Naive thymus-derived CD4-positive, alpha-beta T cell (primary cell): ENCODE data around the gene C2orf42. TPM values are rescaled to one million over a fixed set of nuclear protein-coding genes. Genes with fewer than 3 reads are reported as not detected.

Experiments used
- ATAC-seq: fragments of 150-1000 bp; cut with Tn5 transposase; 2 replicates; pipeline ENCODE4 v1.10.0; 2021; ENCODE audit warnings: mild to moderate bottlenecking, moderate library complexity
- CTCF ChIA-PET: fragments of 350-600 bp; sonication (Branson Sonifier 250); formaldehyde crosslinking; loops from one replicate; lab custom pipeline; 2021; ENCODE audit warnings: antibody characterized with exemption; lab: Charles Lee
- POLR2A ChIA-PET: fragments of 350-600 bp; sonication (Branson Sonifier 250); formaldehyde crosslinking; loops from one replicate; lab custom pipeline; 2021; ENCODE audit warnings: antibody characterized with exemption, inconsistent platforms; lab: Charles Lee
- DNase-seq, 9 donors: peaks; one replicate each; pipeline versions ENCODE4 v3.0.0 to v3.0.0-alpha.2; 2020 to 2022; ENCODE audit warnings: mixed read lengths in 1 of 9
- H3K27ac ChIP-seq: one replicate; pipeline ENCODE4 v1.7.0; 2013; ENCODE audit warnings: mild to moderate bottlenecking, low read depth, low read length, moderate library complexity
- H3K27me3 ChIP-seq, 2 donors: one replicate each; pipeline ENCODE4 v1.7.0; 2013; ENCODE audit warnings: low read length in 2 of 2, mild to moderate bottlenecking in 2 of 2, moderate library complexity in 2 of 2; ENCODE audit not compliant: control insufficient read depth in 2 of 2, insufficient read depth in 2 of 2
- H3K36me3 ChIP-seq, 3 experiments: 1 replicate in 2 of 3; 2 replicates in 1 of 3; pipeline ENCODE4 v1.7.0; 2013; ENCODE audit warnings: low read length in 3 of 3, mild to moderate bottlenecking in 3 of 3, moderate library complexity in 1 of 3; ENCODE audit not compliant: insufficient read depth in 3 of 3, control insufficient read depth in 2 of 3
- H3K4me1 ChIP-seq, 2 donors: one replicate each; pipeline ENCODE4 v1.7.0; 2013; ENCODE audit warnings: low read length in 2 of 2, mild to moderate bottlenecking in 2 of 2, moderate library complexity in 1 of 2; ENCODE audit not compliant: control insufficient read depth in 2 of 2, insufficient read depth in 2 of 2
- H3K4me3 ChIP-seq: 2 replicates; pipeline ENCODE4 v1.7.0; 2013; ENCODE audit warnings: mild to moderate bottlenecking, low read length
- H3K9me3 ChIP-seq, 3 experiments: 1 replicate in 2 of 3; 2 replicates in 1 of 3; pipeline ENCODE4 v1.7.0; 2013; ENCODE audit warnings: low read length in 3 of 3; ENCODE audit not compliant: control insufficient read depth in 2 of 3
- H3K27ac Mint-ChIP-seq, 9 donors: one replicate each; pipeline ENCODE4 v1.8.0; 2020 to 2022; ENCODE audit warnings: mixed read lengths in 9 of 9, mild to moderate bottlenecking in 8 of 9, moderate library complexity in 5 of 9, inconsistent platforms in 2 of 9
- H3K27me3 Mint-ChIP-seq, 5 donors: one replicate each; pipeline ENCODE4 v1.8.0; 2021 to 2022; ENCODE audit warnings: mixed read lengths in 5 of 5, mild to moderate bottlenecking in 1 of 5
- H3K36me3 Mint-ChIP-seq, 5 donors: one replicate each; pipeline ENCODE4 v1.8.0; 2020 to 2022; ENCODE audit warnings: mixed read lengths in 5 of 5, mild to moderate bottlenecking in 3 of 5, inconsistent platforms in 1 of 5
- H3K4me1 Mint-ChIP-seq, 7 donors: one replicate each; pipeline ENCODE4 v1.8.0; 2020 to 2022; ENCODE audit warnings: mixed read lengths in 7 of 7, mild to moderate bottlenecking in 3 of 7, inconsistent platforms in 1 of 7
- H3K4me3 Mint-ChIP-seq, 10 donors: one replicate each; pipeline ENCODE4 v1.8.0; 2020 to 2022; ENCODE audit warnings: mild to moderate bottlenecking in 10 of 10, mixed read lengths in 10 of 10, moderate library complexity in 6 of 10, inconsistent platforms in 2 of 10
- H3K9me3 Mint-ChIP-seq, 11 donors: one replicate each; pipeline ENCODE4 v1.8.0; 2020 to 2022; ENCODE audit warnings: mixed read lengths in 11 of 11, mild to moderate bottlenecking in 4 of 11, inconsistent platforms in 1 of 11, moderate library complexity in 1 of 11
- intact Hi-C, 2 donors: fragments of 100-400 bp; cut with micrococcal nuclease; formaldehyde crosslinking; loops; one replicate each; pipeline ENCODE4 v1.15.1; 2023
- polyA plus RNA-seq, 2 donors: library from polyadenylated mRNA; unstranded; fragments of 300-500 nt; fragmentation: Illumina TruSeq; gene quantifications; one replicate each; pipeline ENCODE4 v1.2.3, GENCODE V29; 2021
- total RNA-seq, 6 experiments: library from RNA in 5 of 6; stranded (reverse) in 5 of 6; gene quantifications; 1 replicate in 5 of 6; 2 replicates in 1 of 6; pipeline ENCODE4 v1.2.3 and lab custom pipeline; 2021 to 2026

The C2orf42 gene
- total and polyA plus RNA-seq, 7 experiments from 2014 or later = 20.6 to 48.4 (median 30.3) TPM

DNA sequence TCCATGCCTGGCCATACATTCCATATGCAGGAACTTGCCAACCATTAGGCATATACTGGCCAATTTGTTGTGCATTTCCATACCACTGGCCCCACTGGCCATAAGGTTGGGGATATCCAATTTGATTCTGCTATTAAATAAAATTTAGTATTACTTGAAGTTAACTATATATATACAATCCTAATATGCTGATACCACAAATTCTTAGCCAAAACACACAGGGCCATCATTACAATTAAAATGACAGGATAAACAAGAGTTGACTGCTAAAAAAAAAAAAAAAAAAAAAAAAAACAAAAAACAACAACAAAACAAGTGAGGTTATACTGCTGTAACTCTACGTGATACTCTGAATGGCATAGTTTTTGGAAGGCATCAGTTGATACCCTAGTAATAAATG lies 23.5 kb upstream of the C2orf42 start:
- H3K4me3 ChIP-seq = no peak overlapping the region
- no peak overlapping the region for H3K27ac ChIP-seq
- Mint-ChIP-seq H3K4me3 (no peak overlapping the region), H3K27me3 (no peaks in the 10 kb centered on the region), H3K36me3 (peaks cover 5 to 42% (median 18%) of the 10 kb centered on the region in 5 donors), H3K4me1 (peaks cover 2 to 27% (median 19%) of the 10 kb centered on the region in 7 donors), H3K27ac (peak overlapping the region in 2 of 9 donors; percentile 8 to 64), H3K9me3 (no peaks in the 10 kb centered on the region)
- ChIA-PET POLR2A (interaction anchor here (0.9 to 1.1 kb wide), 2 partner anchors 23 to 44 kb away, joined by 3 to 4 read pairs; partner anchors contain the start of gene C2orf42), CTCF (no interaction called here)
- DNase-seq (no peak), ATAC-seq (no peak)
- intact Hi-C loops = no loop called here
- H3K36me3 ChIP-seq = peaks cover 10 to 60% (median 12%) of the 10 kb centered on the region in 3 experiments
- no peaks in the 10 kb centered on the region for H3K4me1 ChIP-seq
- H3K9me3 ChIP-seq = no peaks in the 10 kb centered on the region
- no peaks in the 10 kb centered on the region for H3K27me3 ChIP-seq

DNA sequence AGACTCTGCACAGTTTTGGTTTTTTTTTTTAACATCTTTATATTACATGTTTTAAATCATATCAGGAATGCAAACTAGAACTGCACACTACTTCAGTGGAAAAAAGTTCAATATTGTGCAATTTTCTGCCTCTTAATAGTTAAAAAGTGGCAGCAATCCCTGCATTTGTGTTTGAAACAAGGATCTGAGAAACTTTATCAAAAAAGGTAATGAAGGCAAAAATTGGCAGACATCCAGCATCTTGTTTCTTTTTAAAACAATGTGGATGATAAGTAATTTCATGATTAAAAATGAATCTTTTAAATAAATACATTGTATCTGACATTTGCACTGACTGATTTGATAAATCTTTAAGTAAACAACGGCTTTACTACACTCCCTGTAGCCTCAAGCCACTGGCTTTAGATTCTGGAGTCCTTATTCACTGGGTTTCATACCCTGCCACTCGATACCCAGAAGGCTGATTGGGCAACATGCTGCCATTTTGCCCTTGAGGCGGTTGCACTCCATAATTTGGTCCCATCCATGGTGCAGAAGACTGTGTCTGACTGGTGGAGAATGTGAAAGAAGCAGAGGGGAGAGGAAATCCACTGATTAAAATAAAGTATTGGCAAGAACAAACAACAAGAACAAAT lies 21.6 kb upstream of the C2orf42 start:
- DNase-seq (no peak), ATAC-seq (no peak)
- Histone ChIP-seq H3K9me3 (no peaks in the 10 kb centered on the region), H3K27me3 (no peaks in the 10 kb centered on the region), H3K36me3 (peaks cover 4 to 43% (median 12%) of the 10 kb centered on the region in 3 experiments), H3K4me1 (no peaks in the 10 kb centered on the region), H3K27ac (no peak overlapping the region), H3K4me3 (no peak overlapping the region)
- Mint-ChIP-seq H3K36me3 (peaks cover 0 to 28% (median 12%) of the 10 kb centered on the region in 5 donors), H3K4me1 (peaks cover 0 to 21% (median 16%) of the 10 kb centered on the region in 7 donors), H3K9me3 (no peaks in the 10 kb centered on the region), H3K27me3 (no peaks in the 10 kb centered on the region), H3K4me3 (no peak overlapping the region), H3K27ac (peak overlapping the region in 5 of 9 donors; percentile 3 to 81 (median 64))
- intact Hi-C loops = no loop called here
- POLR2A ChIA-PET = interaction anchor here (1.5 kb wide), 1 partner anchor 11 kb away, joined by 5 read pairs; no protein-coding TSS in a partner anchor
- CTCF ChIA-PET = interaction anchor here (0.6 to 0.7 kb wide), 2 partner anchors 35 to 648 kb away, joined by 3 read pairs; no protein-coding TSS in a partner anchor

DNA sequence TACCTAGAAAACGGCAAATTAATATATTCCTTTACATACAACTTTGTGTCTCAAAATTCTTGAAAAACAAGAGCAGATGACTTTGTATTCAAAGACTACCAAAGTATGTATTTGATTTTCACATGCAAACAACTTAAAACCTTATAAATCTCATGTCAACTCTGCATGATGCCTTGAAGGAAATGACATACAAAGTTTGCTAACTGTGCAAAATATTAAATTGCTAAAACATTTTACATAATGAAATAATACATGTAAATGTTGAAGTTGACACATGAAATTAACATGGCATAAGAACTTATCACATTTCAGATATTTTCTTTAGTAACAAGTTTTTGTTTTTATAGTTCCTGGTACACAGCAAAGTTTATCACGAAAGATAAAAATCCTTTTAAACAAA lies 20.8 kb upstream of the C2orf42 start:
- DNase-seq (no peak), ATAC-seq (no peak)
- ChIA-PET POLR2A (interaction anchor here (1.2 kb wide), 1 partner anchor 20 kb away, joined by 5 read pairs; the partner anchor contains the start of gene C2orf42), CTCF (interaction anchor here (0.7 to 0.8 kb wide), 2 partner anchors 21 to 35 kb away, joined by 3 read pairs; partner anchors contain the start of gene C2orf42)
- H3K4me1 Mint-ChIP-seq = peaks cover 0 to 21% (median 16%) of the 10 kb centered on the region in 7 donors
- H3K27ac Mint-ChIP-seq = peak overlapping the region in 7 of 9 donors; percentile 31 to 84 (median 69)
- H3K4me3 ChIP-seq = no peak overlapping the region
- no peaks in the 10 kb centered on the region for H3K9me3 Mint-ChIP-seq
- no peaks in the 10 kb centered on the region for H3K9me3 ChIP-seq
- intact Hi-C loops = no loop called here
- no peaks in the 10 kb centered on the region for H3K4me1 ChIP-seq
- no peaks in the 10 kb centered on the region for H3K27me3 ChIP-seq
- peaks cover 4 to 40% (median 9%) of the 10 kb centered on the region in 3 experiments for H3K36me3 ChIP-seq
- H3K27ac ChIP-seq = peak overlapping the region; percentile 3
- H3K36me3 Mint-ChIP-seq = peaks cover 0 to 24% (median 9%) of the 10 kb centered on the region in 5 donors
- H3K27me3 Mint-ChIP-seq = no peaks in the 10 kb centered on the region
- H3K4me3 Mint-ChIP-seq = no peak overlapping the region

DNA sequence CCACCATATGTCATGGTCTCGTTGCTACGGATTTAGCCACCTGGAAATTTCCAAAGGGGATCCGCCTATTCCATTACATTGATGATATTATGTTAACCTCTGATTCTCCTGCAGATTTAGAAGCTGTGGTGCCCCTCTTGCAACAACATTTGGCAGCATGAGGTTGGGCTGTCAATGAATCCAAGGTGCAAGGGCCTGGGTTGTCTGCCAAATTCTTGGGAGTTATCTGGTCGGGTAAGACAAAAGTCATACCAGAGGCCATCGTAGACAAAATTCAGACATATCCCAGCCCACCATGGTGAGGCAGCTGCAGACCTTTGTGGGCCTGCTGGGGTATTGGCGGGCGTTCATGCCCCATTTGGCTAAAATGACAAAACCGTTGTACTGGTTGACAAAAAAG lies 13.6 kb upstream of the C2orf42 start:
- Mint-ChIP-seq H3K27ac (no peak overlapping the region), H3K9me3 (peaks cover 0 to 2% (median 0%) of the 10 kb centered on the region in 11 donors), H3K4me3 (no peak overlapping the region), H3K27me3 (no peaks in the 10 kb centered on the region), H3K36me3 (peaks cover 0 to 3% (median 0%) of the 10 kb centered on the region in 5 donors), H3K4me1 (no peaks in the 10 kb centered on the region)
- Histone ChIP-seq H3K36me3 (no peaks in the 10 kb centered on the region), H3K4me3 (no peak overlapping the region), H3K27ac (no peak overlapping the region), H3K4me1 (no peaks in the 10 kb centered on the region), H3K9me3 (no peaks in the 10 kb centered on the region), H3K27me3 (no peaks in the 10 kb centered on the region)
- DNase-seq = no peak
- CTCF ChIA-PET = no interaction called here
- ATAC-seq = no peak
- intact Hi-C loops = no loop called here
- POLR2A ChIA-PET = no interaction called here

DNA sequence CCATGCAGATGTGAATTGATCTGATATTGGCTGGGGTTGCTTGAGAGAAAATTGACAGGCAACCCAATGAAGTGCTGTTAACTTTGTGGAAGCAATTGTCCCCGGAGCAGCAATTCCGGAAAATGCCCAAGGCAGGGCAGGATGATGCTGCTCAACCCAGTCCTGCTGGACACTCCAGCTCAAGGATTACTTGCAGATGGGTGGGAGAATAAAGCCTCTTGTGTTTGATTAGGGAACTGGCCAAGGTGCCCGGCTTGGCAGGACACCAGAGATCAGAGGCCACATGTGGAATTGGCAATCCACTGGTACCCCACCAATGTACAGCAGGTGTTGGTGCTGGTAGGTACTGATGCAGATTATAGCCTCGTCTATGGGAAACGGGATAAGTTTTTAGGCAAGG lies 12.3 kb upstream of the C2orf42 start:
- H3K36me3 ChIP-seq = no peaks in the 10 kb centered on the region
- H3K9me3 Mint-ChIP-seq = peaks cover 0 to 2% (median 0%) of the 10 kb centered on the region in 11 donors
- no peaks in the 10 kb centered on the region for H3K9me3 ChIP-seq
- ChIA-PET CTCF (no interaction called here), POLR2A (no interaction called here)
- no peak overlapping the region for H3K27ac Mint-ChIP-seq
- intact Hi-C loops = no loop called here
- H3K4me3 Mint-ChIP-seq = no peak overlapping the region
- no peaks in the 10 kb centered on the region for H3K4me1 ChIP-seq
- H3K27me3 ChIP-seq = no peaks in the 10 kb centered on the region
- no peak overlapping the region for H3K4me3 ChIP-seq
- H3K36me3 Mint-ChIP-seq = peaks cover 0 to 3% (median 0%) of the 10 kb centered on the region in 5 donors
- ATAC-seq (no peak), DNase-seq (no peak)
- H3K27ac ChIP-seq = no peak overlapping the region
- H3K4me1 Mint-ChIP-seq = no peaks in the 10 kb centered on the region
- H3K27me3 Mint-ChIP-seq = peaks cover 0 to 4% (median 0%) of the 10 kb centered on the region in 5 donors

DNA sequence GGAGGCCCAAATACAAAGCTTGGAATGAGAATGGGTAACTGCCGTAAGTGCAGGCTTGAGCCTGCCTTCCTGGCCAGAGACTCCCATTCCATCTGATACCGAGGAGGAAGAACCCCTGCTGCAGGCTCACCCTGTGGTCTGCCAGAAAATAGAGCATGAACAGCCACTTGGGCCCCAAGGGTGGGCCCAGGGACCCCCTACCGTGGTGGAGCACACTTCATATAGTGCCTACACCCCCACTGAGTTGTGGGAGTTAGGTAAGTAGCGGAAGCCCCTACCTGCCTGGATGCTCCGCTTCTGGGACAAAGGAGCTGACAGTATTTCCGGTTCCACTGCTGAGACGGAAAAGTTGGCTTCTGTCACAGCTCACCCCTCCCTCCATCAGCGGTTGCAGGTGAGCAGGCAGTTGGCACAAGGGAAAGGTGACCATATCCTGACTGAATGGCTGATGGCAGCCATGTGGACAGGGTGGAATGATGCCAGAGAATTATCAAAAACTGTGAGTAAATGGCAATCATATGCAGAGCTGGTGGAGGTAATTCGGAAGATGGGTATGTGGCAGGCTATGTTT lies 11.5 kb upstream of the C2orf42 start:
- Mint-ChIP-seq H3K36me3 (peaks cover 0 to 3% (median 0%) of the 10 kb centered on the region in 5 donors), H3K9me3 (peaks cover 0 to 2% (median 0%) of the 10 kb centered on the region in 11 donors), H3K27me3 (peaks cover 0 to 4% (median 0%) of the 10 kb centered on the region in 5 donors), H3K4me1 (no peaks in the 10 kb centered on the region), H3K4me3 (no peak overlapping the region), H3K27ac (peak overlapping the region in 1 of 9 donors; percentile 30)
- H3K4me1 ChIP-seq = no peaks in the 10 kb centered on the region
- H3K27me3 ChIP-seq = no peaks in the 10 kb centered on the region
- H3K9me3 ChIP-seq = no peaks in the 10 kb centered on the region
- ATAC-seq (no peak), DNase-seq (no peak)
- ChIA-PET CTCF (no interaction called here), POLR2A (interaction anchor here (1.7 kb wide), 1 partner anchor 11 kb away, joined by 5 read pairs; no protein-coding TSS in a partner anchor)
- intact Hi-C loops = no loop called here
- H3K36me3 ChIP-seq = no peaks in the 10 kb centered on the region
- no peak overlapping the region for H3K4me3 ChIP-seq
- H3K27ac ChIP-seq = no peak overlapping the region
